H9 (cell line): ENCODE results near the gene UCP3. TPM values are rescaled to one million over a fixed set of nuclear protein-coding genes. Genes with fewer than 3 reads are reported as not detected.
A peak's percentile ranks its signal among the peaks of the same experiment; 100 is the strongest.

Source experiments
- DNase-seq: peaks from one replicate; pipeline ENCODE4 v3.0.0-alpha.2; 2017
- H2AFZ ChIP-seq: one replicate; pipeline ENCODE4 v1.6.1; 2013; ENCODE audit warnings: mild to moderate bottlenecking, low read length, control low read depth, moderate library complexity
- H2AK5ac ChIP-seq: 2 replicates; pipeline ENCODE4 v1.6.1; 2013; ENCODE audit warnings: low read length, control low read depth, mixed read lengths; ENCODE audit not compliant: insufficient read length
- H2BK120ac ChIP-seq: one replicate; pipeline ENCODE4 v1.6.1; 2013; ENCODE audit warnings: low read depth, mild to moderate bottlenecking, low read length, control low read depth, inconsistent platforms; ENCODE audit not compliant: poor library complexity, severe bottlenecking
- H2BK12ac ChIP-seq: 2 replicates; pipeline ENCODE4 v1.6.1; 2013; ENCODE audit warnings: low read length, control low read depth, mixed read lengths, low read depth; ENCODE audit not compliant: insufficient read length
- H2BK15ac ChIP-seq: 2 replicates; pipeline ENCODE4 v1.6.1; 2013; ENCODE audit warnings: low read depth, low read length, control low read depth
- H2BK20ac ChIP-seq: one replicate; pipeline ENCODE4 v1.6.1; 2013; ENCODE audit warnings: low read depth, mild to moderate bottlenecking, low read length, control low read depth, inconsistent platforms; ENCODE audit not compliant: poor library complexity, severe bottlenecking
- H2BK5ac ChIP-seq: 2 replicates; pipeline ENCODE4 v1.6.1; 2013; ENCODE audit warnings: low read length, control low read depth, mixed read lengths; ENCODE audit not compliant: insufficient read length
- H3K14ac ChIP-seq: 2 replicates; pipeline ENCODE4 v1.6.1; 2013; ENCODE audit warnings: low read length, control low read depth; ENCODE audit not compliant: insufficient read depth
- H3K18ac ChIP-seq: 2 replicates; pipeline ENCODE4 v1.6.1; 2013; ENCODE audit warnings: low read depth, mild to moderate bottlenecking, mixed read lengths, low read length, control low read depth; ENCODE audit not compliant: insufficient read length
- H3K23ac ChIP-seq: 2 replicates; pipeline ENCODE4 v1.6.1; 2013; ENCODE audit warnings: low read length, control low read depth, mixed read lengths, low read depth; ENCODE audit not compliant: insufficient read length
- H3K23me2 ChIP-seq: 2 replicates; pipeline ENCODE4 v1.6.1; 2013; ENCODE audit warnings: low read depth, mild to moderate bottlenecking, mixed read lengths, low read length, control low read depth; ENCODE audit not compliant: insufficient read length, poor library complexity, severe bottlenecking
- H3K27ac ChIP-seq: 2 replicates; pipeline ENCODE4 v1.5.1; 2013; ENCODE audit warnings: low read length, control low read depth, mixed read lengths, low read depth; ENCODE audit not compliant: insufficient read length
- H3K27me3 ChIP-seq: 2 replicates; pipeline ENCODE4 v1.6.1; 2013; ENCODE audit warnings: low read length, control low read depth, inconsistent platforms; ENCODE audit not compliant: insufficient read depth
- H3K4ac ChIP-seq: 2 replicates; pipeline ENCODE4 v1.6.1; 2013; ENCODE audit warnings: low read depth, mild to moderate bottlenecking, control low read depth, inconsistent platforms, low read length, moderate library complexity
- H3K4me1 ChIP-seq: 2 replicates; pipeline ENCODE4 v1.6.1; 2013; ENCODE audit warnings: low read length, control low read depth, inconsistent platforms; ENCODE audit not compliant: insufficient read depth
- H3K4me2 ChIP-seq: 2 replicates; pipeline ENCODE4 v1.6.1; 2013; ENCODE audit warnings: low read length, control low read depth, mixed read lengths; ENCODE audit not compliant: insufficient read length, insufficient read depth
- H3K56ac ChIP-seq: 2 replicates; pipeline ENCODE4 v1.6.1; 2013; ENCODE audit warnings: low read depth, mild to moderate bottlenecking, mixed read lengths, low read length, control low read depth; ENCODE audit not compliant: insufficient read length
- H3K79me1 ChIP-seq: 2 replicates; pipeline ENCODE4 v1.6.1; 2013; ENCODE audit warnings: low read depth, mild to moderate bottlenecking, moderate library complexity, low read length, control low read depth, inconsistent platforms; ENCODE audit not compliant: insufficient read depth, poor library complexity, severe bottlenecking
- H3K79me2 ChIP-seq: 2 replicates; pipeline ENCODE4 v1.6.1; 2013; ENCODE audit warnings: low read length, control low read depth, inconsistent platforms; ENCODE audit not compliant: insufficient read depth
- H3K9ac ChIP-seq: 2 replicates; pipeline ENCODE4 v1.6.1; 2013; ENCODE audit warnings: low read length, control low read depth, mixed read lengths; ENCODE audit not compliant: insufficient read length; ENCODE audit errors: extremely low read depth
- H3K9me3 ChIP-seq: one replicate; pipeline ENCODE4 v1.6.1; 2013; ENCODE audit warnings: low read depth, low read length, inconsistent platforms; ENCODE audit not compliant: control insufficient read depth
- H3T11ph ChIP-seq: one replicate; pipeline ENCODE4 v1.6.1; 2013; ENCODE audit warnings: mild to moderate bottlenecking, low read length, control low read depth, inconsistent platforms
- H4K20me1 ChIP-seq: one replicate; pipeline ENCODE4 v1.6.1; 2013; ENCODE audit not compliant: control insufficient read depth, insufficient read length, insufficient read depth
- H4K5ac ChIP-seq: 2 replicates; pipeline ENCODE4 v1.6.1; 2013; ENCODE audit warnings: low read depth, mild to moderate bottlenecking, mixed read lengths, low read length, control low read depth; ENCODE audit not compliant: insufficient read length
- H4K8ac ChIP-seq: replicated peaks from 2 replicates; pipeline ENCODE4 v1.6.1; 2013; ENCODE audit warnings: low read length, control low read depth, mixed read lengths, low read depth; ENCODE audit not compliant: insufficient read length
- H4K91ac ChIP-seq: 2 replicates; pipeline ENCODE4 v1.6.1; 2013; ENCODE audit warnings: low read depth, mild to moderate bottlenecking, moderate library complexity, mixed read lengths, low read length, control low read depth; ENCODE audit not compliant: insufficient read length
- H3K27ac Mint-ChIP-seq, 3 experiments: 2 replicates in 2 of 3; 3 replicates in 1 of 3; pipeline ENCODE4 v1.8.0; 2020 to 2021; ENCODE audit warnings: mixed read lengths in 3 of 3, mild to moderate bottlenecking in 1 of 3, moderate library complexity in 1 of 3
- H3K27me3 Mint-ChIP-seq: 2 replicates; pipeline ENCODE4 v1.8.0; 2021; ENCODE audit warnings: low read depth, mild to moderate bottlenecking, moderate library complexity, mixed read lengths
- H3K36me3 Mint-ChIP-seq, 3 experiments: 2 replicates in 2 of 3; 3 replicates in 1 of 3; pipeline ENCODE4 v1.8.0; 2020 to 2021; ENCODE audit warnings: low read depth in 3 of 3, mixed read lengths in 3 of 3; ENCODE audit not compliant: insufficient read depth in 1 of 3
- H3K4me1 Mint-ChIP-seq, 2 experiments: 2 replicates each; pipeline ENCODE4 v1.8.0; 2020; ENCODE audit warnings: mixed read lengths in 2 of 2
- H3K4me3 Mint-ChIP-seq, 2 experiments: 2 replicates in 1 of 2; 3 replicates in 1 of 2; pipeline ENCODE4 v1.8.0; 2020 to 2021; ENCODE audit warnings: mild to moderate bottlenecking in 2 of 2, mixed read lengths in 2 of 2, moderate library complexity in 1 of 2
- H3K9me3 Mint-ChIP-seq, 2 experiments: 2 replicates in 1 of 2; 3 replicates in 1 of 2; pipeline ENCODE4 v1.8.0; 2020; ENCODE audit warnings: mild to moderate bottlenecking in 2 of 2, mixed read lengths in 2 of 2, moderate library complexity in 1 of 2
- CTCF ChIP-seq: fragments of 200-600 bp; sonication (generic); conservative IDR thresholded peaks from 3 replicates; pipeline ENCODE4 v1.8.0; 2021; ENCODE audit warnings: antibody characterized with exemption, mild to moderate bottlenecking
- WGBS: extraction: QIAGEN DNeasy Blood & Tissue Kit; methylation state at CpG from one replicate; pipeline ENCODE4 v1.1.7; 2013; ENCODE audit warnings: missing lambda C conversion rate, low lambda C conversion rate, mixed read lengths; ENCODE audit not compliant: insufficient read length; ENCODE audit errors: extremely low coverage; 5-methylcytosine and 5-hydroxymethylcytosine counted together
- long read RNA-seq: library from polyadenylated mRNA; unstranded; transcript quantifications from one replicate; pipeline ENCODE4 v2.0.0, GENCODE V29; 2020
- total RNA-seq: library from RNA; stranded (reverse); gene quantifications from 2 replicates; pipeline ENCODE4 v1.2.1, GENCODE V29; 2021

Gene UCP3
- total RNA-seq: 0.77 and 0.85 TPM in 2 replicates
- long read RNA-seq: 0 reads

DNA sequence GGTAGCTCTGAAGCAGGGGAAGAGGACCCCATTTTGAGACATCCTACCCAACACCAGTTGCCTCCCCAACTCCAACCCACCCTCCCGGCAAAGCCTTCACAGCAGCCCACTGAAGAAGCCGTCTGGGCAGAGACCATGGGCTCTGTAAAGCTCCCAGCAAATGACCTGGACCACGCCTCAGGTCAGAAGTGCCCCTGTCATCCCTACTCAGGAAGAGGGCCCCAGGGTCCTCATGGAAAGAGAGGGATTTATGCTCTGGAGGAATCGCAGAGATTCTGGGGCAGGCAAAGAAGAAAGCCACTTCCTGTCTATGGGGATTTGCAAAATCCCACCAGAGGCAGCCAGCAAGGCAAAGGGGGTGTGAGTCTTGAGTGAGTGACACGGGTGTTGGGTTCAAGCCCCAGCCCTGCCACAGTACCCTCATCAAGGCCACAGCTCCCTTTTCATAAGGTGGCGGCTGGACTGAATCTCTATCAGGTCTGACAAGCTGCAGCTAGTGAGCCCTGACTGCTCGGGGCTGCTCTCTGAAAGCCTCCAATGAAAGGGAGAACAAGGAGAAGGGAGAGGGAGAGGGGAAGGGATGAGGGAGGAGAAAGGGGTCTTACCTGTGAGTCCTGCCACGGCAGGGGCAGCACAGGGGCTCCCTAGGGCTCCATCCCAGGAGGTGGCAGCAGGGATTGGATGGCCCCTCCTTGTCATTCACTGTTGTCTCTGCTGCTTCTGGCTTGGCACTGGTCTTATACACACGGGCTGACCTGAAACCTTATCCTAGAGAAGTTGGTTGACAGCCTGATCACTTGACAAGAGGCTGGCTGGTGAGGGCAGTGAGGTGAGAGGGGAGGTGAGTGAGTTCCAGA, at the start of gene UCP3:
Gene UCP3, minus strand, starts transcription at position 713 of the 857 bp plus-strand sequence. CDS start 2,043 bp downstream, outside the sequence.
- H3K4me2 ChIP-seq: no peak within 1 kb of the TSS
- no peak within 1 kb of the TSS for H2AK5ac ChIP-seq
- no peak within 1 kb of the TSS for H4K91ac ChIP-seq
- H3K27me3 ChIP-seq: no peaks in the 10 kb centered on the region
- no peak within 1 kb of the TSS; the same call in 1 of the 2 replicates for H3K14ac ChIP-seq
- no peaks in the 10 kb centered on the region for H3K4me1 ChIP-seq
- H4K20me1 ChIP-seq: no peaks in the 10 kb centered on the region
- H2BK15ac ChIP-seq: no peak within 1 kb of the TSS
- Mint-ChIP-seq H3K27ac (peak within 1 kb of the TSS in 2 of 3 experiments; percentile 8 to 37; a peak in 2 of 7 replicates), H3K27me3 (no peaks in the 10 kb centered on the region), H3K9me3 (no peaks in the 10 kb centered on the region), H3K4me1 (peaks cover 13 to 27% of the 10 kb centered on the region in 2 experiments), H3K4me3 (no peak within 1 kb of the TSS), H3K36me3 (peaks cover 0 to 3% (median 2%) of the 10 kb centered on the region in 3 experiments; a peak in 2 of 7 replicates)
- H3K4ac ChIP-seq: no peak within 1 kb of the TSS
- H3K23me2 ChIP-seq: no peaks in the 10 kb centered on the region
- H3K79me2 ChIP-seq: no peaks in the 10 kb centered on the region
- WGBS: no CpG with 5 or more reads among the region's 9 CpGs
- no peak within 1 kb of the TSS for H4K5ac ChIP-seq
- H2BK20ac ChIP-seq: no peak within 1 kb of the TSS
- no peak within 1 kb of the TSS for H2BK120ac ChIP-seq
- no peak within 1 kb of the TSS for H3K23ac ChIP-seq
- H2BK12ac ChIP-seq: no peak within 1 kb of the TSS
- DNase-seq: no peak
- H3T11ph ChIP-seq: no peak within 1 kb of the TSS
- TF ChIP-seq CTCF: no peak
- H3K9ac ChIP-seq: no peak within 1 kb of the TSS
- no peak within 1 kb of the TSS for H2AFZ ChIP-seq
- H3K18ac ChIP-seq: no peak within 1 kb of the TSS
- H3K79me1 ChIP-seq: no peaks in the 10 kb centered on the region
- H2BK5ac ChIP-seq: no peak within 1 kb of the TSS
- no peak within 1 kb of the TSS for H3K56ac ChIP-seq
- no peaks in the 10 kb centered on the region for H3K9me3 ChIP-seq
- no peak within 1 kb of the TSS for H4K8ac ChIP-seq
- no peak within 1 kb of the TSS for H3K27ac ChIP-seq
